GM21381 (cell line): Measurements from ENCODE around the gene EEF1AKMT3.
"Not testable (repeated sequence)": the region's sequence is repeated elsewhere in the genome, so short reads cannot be mapped to it uniquely, and the experiment has no call there.

Experiments
- ATAC-seq: cut with Tn5 transposase; IDR thresholded peaks from one replicate; pipeline ENCODE4 v1.9.1; 2021; ENCODE audit warnings: mild to moderate bottlenecking, moderate library complexity; ENCODE audit not compliant: unreplicated experiment

Gene EEF1AKMT3

DNA sequence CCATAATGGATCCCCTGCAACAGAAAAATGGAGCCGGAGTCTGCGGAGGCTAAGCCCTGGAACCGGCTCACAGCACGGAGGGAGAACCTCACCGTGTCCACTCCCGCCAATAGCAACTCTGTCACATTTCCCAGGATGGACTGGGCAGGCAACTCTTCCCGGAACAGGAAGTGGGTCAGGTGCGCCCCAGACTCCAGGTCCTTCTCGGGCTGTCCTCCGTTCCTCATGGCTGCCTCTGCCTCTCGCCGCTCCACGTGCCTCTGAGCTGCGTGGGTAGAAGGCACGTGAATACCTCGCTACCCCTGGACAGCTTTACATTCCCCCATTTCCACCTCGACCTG lies 7.8 kb upstream of the EEF1AKMT3 start:
- ATAC-seq: peak; percentile 17

DNA sequence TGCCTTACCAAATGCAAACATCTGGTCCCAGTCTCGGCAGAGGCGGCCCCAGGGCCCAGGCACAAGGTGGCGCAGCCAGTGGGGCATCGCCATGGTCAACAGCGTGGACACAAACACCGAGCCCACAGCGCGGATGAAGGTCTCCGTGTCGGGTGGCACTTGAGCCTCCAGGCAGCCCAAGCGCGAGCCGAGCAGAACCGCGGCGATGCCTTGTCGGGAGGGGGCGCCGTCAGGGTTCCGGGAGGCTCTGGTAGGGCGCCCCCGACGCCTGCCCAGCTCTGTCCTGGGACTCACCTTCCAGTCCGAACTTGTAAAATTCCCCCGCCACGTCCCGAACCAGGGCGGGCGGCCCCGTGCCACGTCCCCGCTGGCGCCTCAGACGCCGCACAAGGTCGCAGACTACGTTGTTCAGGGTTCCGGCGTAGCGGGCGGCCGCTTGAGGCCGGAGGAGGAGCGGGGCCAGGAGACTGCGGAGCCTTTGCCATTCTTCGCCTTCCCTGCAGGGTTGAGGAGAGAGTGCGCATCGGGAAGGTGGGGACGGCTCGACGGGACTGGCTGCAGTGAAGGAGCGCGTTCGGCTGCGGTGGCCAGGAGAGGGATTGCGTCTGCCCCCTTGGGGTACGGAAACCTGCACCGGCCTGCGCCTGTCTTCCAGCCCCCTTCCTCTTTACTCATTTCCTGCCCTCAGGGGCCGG lies 7.3 kb upstream of the EEF1AKMT3 start:
- ATAC-seq: peak; percentile 65

DNA sequence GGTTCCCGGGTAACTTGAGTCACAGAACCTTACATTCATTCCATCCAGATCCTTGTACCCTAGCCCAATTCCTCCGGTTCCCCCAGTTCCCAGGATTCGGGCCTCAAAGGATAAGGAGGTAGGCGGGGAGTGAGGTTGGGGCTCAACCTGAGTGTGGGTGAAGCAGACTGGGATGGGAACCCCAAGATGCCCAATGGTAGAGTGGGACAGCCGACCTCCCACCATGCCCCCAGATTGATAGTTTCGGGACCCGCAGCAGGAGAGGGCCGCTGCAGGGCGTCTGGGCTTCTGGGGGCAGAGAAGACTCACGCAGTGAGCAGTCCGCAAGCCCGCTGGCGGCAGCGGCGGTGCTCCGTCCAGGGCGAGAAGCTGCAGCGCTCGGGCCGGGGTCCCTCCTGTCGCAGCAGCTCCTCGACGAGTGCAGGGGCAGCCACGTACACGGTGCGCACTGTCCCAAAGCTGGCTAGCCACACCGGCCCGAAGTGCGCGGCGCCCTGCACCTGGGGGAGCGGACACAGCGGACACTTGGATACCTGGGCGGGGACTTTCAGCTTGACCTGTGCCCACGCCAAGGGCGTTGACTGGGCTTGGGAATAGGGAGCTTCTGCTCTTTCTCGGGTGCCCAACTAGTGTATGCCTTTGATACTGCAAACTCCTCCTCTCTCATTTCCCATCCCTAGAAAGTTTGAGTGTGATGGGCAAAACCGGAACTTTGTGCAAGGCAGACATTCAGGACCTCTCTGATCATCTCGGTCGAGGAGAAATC lies 6.5 kb upstream of the EEF1AKMT3 start:
- no peak for ATAC-seq

GRCh38 chr12:57766464-57767304 lies 5.7 kb upstream of the EEF1AKMT3 start, which contains the start of gene CYP27B1:
CYP27B1 (minus strand) TSS chr12:57767078; CDS start chr12:57767041, 37 bp downstream.
- no peak for ATAC-seq

GRCh38 chr12:57767305-57767698 lies 5.1 kb upstream of the EEF1AKMT3 start:
- no peak for ATAC-seq

DNA sequence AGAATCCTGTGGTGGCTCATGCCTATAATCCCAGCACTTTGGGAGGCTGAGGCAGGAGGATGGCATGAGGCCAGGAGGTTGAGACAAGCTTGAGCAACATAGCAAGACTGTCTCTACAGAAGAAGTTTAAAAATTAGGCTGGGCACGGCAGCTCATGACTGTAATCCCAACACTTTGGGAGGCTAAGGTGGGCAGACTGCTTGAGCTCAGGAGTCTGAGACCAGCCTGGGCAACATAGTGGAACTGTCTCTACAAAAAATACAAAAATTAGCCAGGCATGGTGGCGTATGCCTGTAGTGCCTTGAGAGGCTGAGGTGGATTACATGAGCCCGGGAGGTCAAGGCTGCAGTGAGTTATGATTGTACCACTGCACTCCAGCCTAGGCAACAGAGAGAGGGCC lies 4.5 kb upstream of the EEF1AKMT3 start:
- no peak for ATAC-seq

DNA sequence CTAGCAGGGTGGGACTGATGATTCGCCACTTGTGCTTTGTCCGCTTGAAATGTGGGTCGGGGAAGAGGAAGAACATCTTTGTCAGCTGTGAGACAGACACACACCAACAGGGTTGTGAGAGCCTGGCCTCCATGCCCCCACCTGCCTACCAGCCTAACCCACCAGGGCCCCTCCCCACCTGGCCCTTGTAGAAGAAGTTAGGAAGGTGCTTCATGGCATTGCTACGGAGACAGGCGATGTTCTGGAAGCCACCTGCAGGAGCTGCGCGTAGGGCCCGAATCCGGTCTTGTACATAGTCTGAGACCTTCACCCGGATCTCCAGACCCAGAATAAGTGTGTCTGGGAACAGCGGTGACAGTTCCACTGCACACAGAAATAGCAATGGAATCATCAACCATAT lies 2.8 kb upstream of the EEF1AKMT3 start:
- ATAC-seq: no peak

GRCh38 chr12:57770734-57771133 lies 1.7 kb upstream of the EEF1AKMT3 start:
- no peak for ATAC-seq

- peak; percentile 61 for ATAC-seq
Measured at GRCh38 chr12:57771236-57771872, 1.1 kb upstream of the EEF1AKMT3 start.

DNA sequence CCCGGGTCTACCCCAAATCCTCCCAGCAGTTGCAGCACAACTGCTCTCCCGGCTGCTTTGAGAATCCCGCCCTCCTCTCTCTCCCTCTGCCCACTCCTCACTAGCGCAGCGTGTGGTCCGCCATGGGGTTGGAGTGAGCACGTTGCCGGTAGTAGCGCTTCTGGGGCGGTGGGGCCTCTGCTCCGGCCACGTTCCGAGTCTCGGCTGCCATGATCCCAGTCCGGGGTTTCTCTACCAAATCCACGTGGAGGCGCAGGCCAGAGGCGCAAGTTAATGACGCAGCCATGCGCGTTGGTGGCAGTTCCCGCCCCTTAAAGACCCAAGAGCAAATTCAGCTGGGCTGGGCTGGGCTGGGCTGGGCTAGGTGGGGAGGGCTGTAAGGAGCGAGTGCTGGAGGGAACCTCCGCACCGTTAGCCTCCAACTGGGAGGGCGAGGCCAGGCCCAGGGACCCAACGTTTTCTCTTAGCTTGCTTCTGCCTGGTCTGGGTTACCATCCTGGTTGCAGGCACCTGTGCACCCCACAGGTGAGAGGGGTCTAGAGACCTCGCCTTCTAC lies 463 bp upstream of the EEF1AKMT3 start, which contains the start of gene METTL1:
TSS of gene METTL1 (minus strand) at position 233 of the 556 bp plus-strand sequence. CDS start at position 211, 22 bp downstream.
- ATAC-seq: peak; percentile 79

GRCh38 chr12:57774634-57775033 lies 2.2 kb downstream of the EEF1AKMT3 start:
- ATAC-seq: not testable (repeated sequence)

GRCh38 chr12:57775044-57775443 lies 2.6 kb downstream of the EEF1AKMT3 start:
- no peak for ATAC-seq

GRCh38 chr12:57775563-57776246 lies 3.3 kb downstream of the EEF1AKMT3 start:
- no peak for ATAC-seq

- ATAC-seq: no peak
Measured at GRCh38 chr12:57776247-57776587, 3.8 kb downstream of the EEF1AKMT3 start.

DNA sequence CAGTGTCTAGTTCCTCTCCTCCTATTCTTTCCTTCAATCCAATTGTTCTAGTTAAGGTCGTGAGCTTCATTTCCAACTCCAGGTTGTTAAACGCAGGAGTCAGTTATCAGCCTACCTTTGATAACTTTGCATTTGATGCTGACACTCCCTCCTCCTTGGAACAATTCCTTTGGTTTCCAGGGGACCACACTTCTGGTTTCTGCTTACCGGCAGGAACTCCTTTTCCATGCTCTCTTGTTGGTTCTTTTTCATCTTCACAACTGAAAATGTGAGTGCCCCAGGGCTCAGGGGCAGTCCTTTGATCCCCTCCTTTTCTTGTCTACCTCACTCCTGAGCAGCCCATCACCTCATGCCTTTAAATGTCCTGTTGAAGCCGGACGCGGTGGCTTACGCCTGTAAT lies 5.0 kb downstream of the EEF1AKMT3 start:
- no peak for ATAC-seq

DNA sequence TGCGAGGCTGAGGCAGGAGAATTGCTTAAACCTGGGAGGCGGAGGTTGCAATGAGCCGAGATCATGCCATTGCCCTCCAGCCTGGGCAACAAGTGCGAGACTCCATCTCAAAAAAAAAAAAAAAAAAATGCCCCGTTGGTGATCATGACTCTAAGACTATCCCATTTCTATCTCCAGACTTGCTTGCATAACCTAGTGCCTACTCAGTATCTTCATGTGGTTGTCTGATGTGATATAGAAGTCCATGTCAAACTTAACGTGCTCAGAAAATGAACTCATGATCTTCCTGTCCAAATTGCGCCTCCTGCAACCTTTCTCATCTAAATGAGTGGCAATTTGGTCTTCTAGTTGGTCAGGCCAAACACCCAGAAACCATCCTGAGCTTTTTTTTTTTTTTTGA lies 5.5 kb downstream of the EEF1AKMT3 start:
- ATAC-seq: no peak

DNA sequence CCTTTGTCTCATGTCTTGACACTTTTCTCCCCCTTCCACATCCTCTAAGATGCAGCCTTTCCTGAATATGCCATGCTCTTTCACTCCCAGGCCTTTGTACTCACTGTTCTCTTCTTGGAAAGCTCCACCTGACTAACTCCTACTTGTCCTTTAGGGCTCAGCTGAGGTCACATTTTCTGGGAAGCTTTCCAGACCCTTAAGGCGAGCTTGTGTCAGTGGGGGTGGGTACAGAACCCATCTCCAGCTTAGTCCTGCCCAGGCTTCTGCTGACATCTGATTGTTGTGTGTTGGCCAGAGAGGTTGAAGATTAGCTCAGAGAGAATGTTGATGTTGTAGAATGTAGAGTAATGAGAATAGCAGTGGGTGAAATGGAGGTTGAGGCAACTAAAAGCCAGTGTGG lies 7.3 kb downstream of the EEF1AKMT3 start:
- ATAC-seq: no peak

DNA sequence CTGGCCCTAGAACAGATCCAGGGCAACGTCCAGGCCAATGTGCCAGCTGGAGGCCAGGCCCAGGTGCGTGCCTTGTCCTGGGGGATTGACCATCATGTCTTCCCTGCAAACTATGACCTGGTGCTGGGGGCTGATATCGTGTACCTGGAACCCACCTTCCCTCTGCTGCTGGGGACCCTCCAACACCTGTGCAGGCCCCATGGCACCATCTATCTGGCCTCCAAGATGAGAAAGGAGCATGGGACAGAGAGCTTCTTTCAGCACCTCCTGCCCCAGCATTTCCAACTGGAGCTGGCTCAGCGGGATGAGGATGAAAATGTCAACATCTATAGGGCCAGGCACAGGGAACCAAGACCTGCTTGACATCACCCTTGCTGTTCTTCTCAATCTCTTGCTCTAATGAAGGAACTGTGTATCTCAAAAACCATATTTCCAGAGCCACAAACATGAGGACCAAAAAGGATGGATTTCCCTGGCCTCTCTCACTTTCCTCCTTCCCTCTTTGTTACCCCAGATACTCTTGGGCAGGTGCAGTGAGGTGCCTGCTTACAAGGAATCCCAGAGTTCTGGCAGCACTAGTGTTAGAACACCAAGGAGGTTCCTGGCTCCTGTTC lies 8.0 kb downstream of the EEF1AKMT3 start:
- no peak for ATAC-seq

DNA sequence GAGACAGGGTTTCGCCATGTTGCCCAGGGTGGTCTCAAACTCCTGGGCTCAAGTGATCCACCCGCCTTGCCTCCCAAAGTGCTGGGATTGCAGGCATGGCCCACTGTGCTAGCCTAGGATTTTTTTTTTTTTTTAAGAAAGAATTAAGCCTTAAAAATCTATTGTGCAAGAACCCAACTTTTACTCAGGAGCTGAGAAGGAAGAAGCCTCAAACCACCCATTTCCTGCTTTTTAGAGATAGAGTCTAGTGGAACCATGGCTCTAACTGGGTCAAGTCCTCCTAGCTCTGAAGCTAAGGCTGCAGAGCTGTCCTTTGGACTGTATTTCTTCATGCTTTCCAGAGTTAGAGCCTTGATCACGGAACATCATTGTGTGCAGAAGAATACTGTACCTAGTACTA lies 8.8 kb downstream of the EEF1AKMT3 start:
- no peak for ATAC-seq

DNA sequence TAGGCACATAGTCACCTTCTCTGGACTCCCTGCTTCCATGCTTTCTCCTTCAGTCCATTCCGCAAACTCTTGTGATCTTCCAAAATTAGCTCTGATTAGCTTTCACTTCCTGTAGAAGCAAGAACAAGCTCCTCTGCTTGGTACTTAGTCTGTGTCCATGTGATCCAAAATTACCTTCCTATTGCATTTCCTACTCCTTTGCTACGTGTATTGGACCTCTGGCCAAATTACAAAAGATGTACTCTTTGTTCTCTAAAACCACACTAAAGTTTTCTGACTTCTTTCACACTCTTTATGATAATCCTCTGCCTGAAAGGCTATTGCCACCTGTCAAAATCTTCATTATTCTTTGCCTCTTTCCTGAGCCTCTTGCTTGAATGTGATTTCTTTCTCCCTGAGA lies 9.4 kb downstream of the EEF1AKMT3 start:
- no peak for ATAC-seq
